Heart left ventricle (tissue), 16 donors: ENCODE results near the gene ACCSL. TPM values are rescaled to one million over a fixed set of nuclear protein-coding genes. Genes with fewer than 3 reads are reported as not detected.

Experiments used
- ATAC-seq, 4 donors: fragments of 200-7000 bp; cut with Tn5 transposase; one replicate each; pipeline ENCODE4 v1.9.1; 2020 to 2022; ENCODE audit warnings: moderate library complexity in 4 of 4, mild to moderate bottlenecking in 3 of 4, moderate number of reproducible peaks in 1 of 4
- DNase-seq, 5 donors: peaks; one replicate each; pipeline ENCODE4 v3.0.0-alpha.2; 2020
- H3K27ac ChIP-seq, 12 donors: fragments of 200-600 bp; sonication (generic) in 4 of 12; one replicate each; pipeline versions ENCODE4 v1.5.0 to v1.8.0; 2016 to 2022; ENCODE audit warnings: mild to moderate bottlenecking in 2 of 12
- H3K27me3 ChIP-seq, 9 donors: fragments of 200-600 bp; sonication (generic) in 2 of 9; one replicate each; pipeline versions ENCODE4 v1.5.1 to v1.8.0; 2016 to 2022; ENCODE audit warnings: mild to moderate bottlenecking in 3 of 9
- H3K36me3 ChIP-seq, 9 donors: fragments of 200-600 bp; sonication (generic) in 2 of 9; one replicate each; pipeline versions ENCODE4 v1.5.0 to v1.8.0; 2018 to 2022; ENCODE audit warnings: mild to moderate bottlenecking in 2 of 9
- H3K4me1 ChIP-seq, 12 donors: fragments of 200-600 bp; sonication (generic) in 4 of 12; one replicate each; pipeline versions ENCODE4 v1.5.0 to v1.8.0; 2016 to 2022; ENCODE audit warnings: mild to moderate bottlenecking in 3 of 12
- H3K4me3 ChIP-seq, 12 donors: fragments of 200-600 bp; sonication (generic) in 4 of 12; one replicate each; pipeline versions ENCODE4 v1.5.0 to v1.8.0; 2017 to 2022; ENCODE audit warnings: mild to moderate bottlenecking in 9 of 12, moderate library complexity in 4 of 12
- H3K9me3 ChIP-seq, 12 donors: fragments of 200-600 bp; sonication (generic) in 4 of 12; one replicate each; pipeline versions ENCODE4 v1.5.0 to v1.8.0; 2016 to 2022; ENCODE audit warnings: mild to moderate bottlenecking in 1 of 12
- CTCF ChIP-seq, 12 donors: fragments of 200-600 bp; sonication (generic) in 4 of 12; IDR thresholded peaks; one replicate each; pipeline versions ENCODE4 v1.5.0 to v1.8.0; 2018 to 2022; ENCODE audit warnings: antibody characterized with exemption in 12 of 12, mild to moderate bottlenecking in 5 of 12
- POLR2A ChIP-seq, 2 donors: fragments of 450-650 bp; IDR thresholded peaks; one replicate each; pipeline ENCODE4 v1.6.1; 2017; ENCODE audit warnings: antibody characterized with exemption in 2 of 2, mild to moderate bottlenecking in 2 of 2, moderate library complexity in 2 of 2
- WGBS, 4 donors: extraction: QIAGEN DNeasy Blood & Tissue Kit in 2 of 4; methylation state at CpG; one replicate each; pipeline versions ENCODE4 v1.1.5 to v1.1.7; 2013 to 2018; 5-methylcytosine and 5-hydroxymethylcytosine counted together
- intact Hi-C, 10 donors: fragments of 100-400 bp; cut with DNase I; formaldehyde crosslinking; loops; one replicate each; pipeline versions ENCODE4 v1.11.1 to v1.14.2; 2022
- polyA plus RNA-seq, 2 donors: library from polyadenylated mRNA; stranded (reverse); fragments of 200-250 nt; gene quantifications; one replicate each; pipeline ENCODE4 v1.2.3, GENCODE V29; 2013
- total RNA-seq, 9 donors: library from RNA; depleted of rRNA in 2 of 9; stranded (reverse); fragments of >200 nt in 2 of 9; fragmentation: NEBNext Ultra II Directional in 3 of 9; extraction: Animal tissue kit (Norgen Biotek cat#: 25700) in 3 of 9; gene quantifications; one replicate each; pipeline versions ENCODE4 v1.1.0 to v1.2.4, GENCODE V29; 2016 to 2023
- donor health status: ischemic (EF 13 %, LVEDD 7.1; RV severe dilation, severe dysfunction).
- donor health status: healthy with polysubstance abuse.
- donor health status: DM: no; HTN: yes; CAD: no.
- donor health status: DM: no; HTN: no; CAD: no.
- donor health status: ischemic (EF 25% LVEDD 6.9; RV normal size, moderate dysfunction).
- donor health status: ischemic (EF 25% LVEDD 5.7; RV mildly dilated, moderate dysfunction).
- donor health status: healthy.
- donor health status: DM: yes; HTN: yes; CAD: no.
- donor health status: ischemic (EF 35%, LVEDD 5.7; RV mildly dilated, moderate dysfunction).
- donor health status: nonischemic (EF 11% LVEDD 7.7; RV severe dilation, severe dysfunction).
- donor health status: DM: yes; HTN: yes; CAD: no.
- donor health status: PGD.
- donor health status: ischemic (EF 29% LVEDD 5.4; RV normal size, mild dysfunction).
- donor health status: nonischemic (EF 23%, LVEDD 6.1; RV moderate dilation, normal function).

Gene ACCSL
- total and polyA plus RNA-seq, 11 donors, result not detected

- intact Hi-C loops, result loop anchor here in 7 of 10 donors (2.0 to 10.0 kb wide), 4 partner anchors 439 to 519 kb away; no protein-coding TSS in a partner anchor
- no peaks in the 10 kb centered on the region for H3K9me3 ChIP-seq
- H3K4me1 ChIP-seq, result peaks cover 0 to 29% (median 22%) of the 10 kb centered on the region in 12 donors
- H3K4me3 ChIP-seq, result peak within 1 kb of the TSS; percentile 70 to 99 (median 90)
- DNase-seq (peak; percentile 88 to 96 (median 92)), ATAC-seq (peak; percentile 94 to 98 (median 97))
- H3K27ac ChIP-seq, result peak within 1 kb of the TSS; percentile 62 to 95 (median 84)
- H3K36me3 ChIP-seq, result no peaks in the 10 kb centered on the region
- WGBS, 4 donors, result 0 to 1% (median 1%) methylated on average over 30 to 83 of the region's 83 CpGs
- H3K27me3 ChIP-seq, result no peaks in the 10 kb centered on the region
- peak; percentile 78 to 96 (median 92) for TF ChIP-seq CTCF (IDR thresholded peaks at IDR 0.05)
- TF ChIP-seq POLR2A (IDR thresholded peaks at IDR 0.05), result peak in 1 of 2 donors; percentile 66
These were observed 48.0 kb downstream of the ACCSL start, which contains the start of gene EXT2 for GRCh38 chr11:44095506-44096359. Gene EXT2, plus strand, starts transcription at chr11:44095678. Its CDS starts 12,035 bp downstream, at chr11:44107713.

- H3K36me3 ChIP-seq, result no peaks in the 10 kb centered on the region
- intact Hi-C loops, result loop anchor here in 5 of 10 donors (5.0 to 10.0 kb wide), 3 partner anchors 438 to 518 kb away; no protein-coding TSS in a partner anchor
- peaks cover 0 to 36% (median 26%) of the 10 kb centered on the region in 12 donors for H3K4me1 ChIP-seq
- no peak for TF ChIP-seq POLR2A (IDR thresholded peaks at IDR 0.05)
- no peak for TF ChIP-seq CTCF (IDR thresholded peaks at IDR 0.05)
- peak overlapping the region in 3 of 12 donors; percentile 85 to 95 (median 90) for H3K27ac ChIP-seq
- peak overlapping the region; percentile 70 to 99 (median 90) for H3K4me3 ChIP-seq
- ATAC-seq (peak in 2 of 4 donors; percentile 4 to 6), DNase-seq (no peak)
- H3K9me3 ChIP-seq, result no peaks in the 10 kb centered on the region
- H3K27me3 ChIP-seq, result no peaks in the 10 kb centered on the region
- 12 to 17% (median 13%) methylated on average over 15 to 18 of the region's 18 CpGs for WGBS, 4 donors
These were observed 48.8 kb downstream of the ACCSL start for GRCh38 chr11:44096360-44097185.

- H3K27ac ChIP-seq, result no peak overlapping the region
These were observed 50.0 kb downstream of the ACCSL start for GRCh38 chr11:44097821-44098220.

More at GRCh38 chr11:44097821-44098220, 50.0 kb downstream of the ACCSL start:
- Histone ChIP-seq H3K4me3 (no peak overlapping the region), H3K9me3 (no peaks in the 10 kb centered on the region), H3K27me3 (no peaks in the 10 kb centered on the region), H3K4me1 (peaks cover 0 to 44% (median 29%) of the 10 kb centered on the region in 12 donors), H3K36me3 (no peaks in the 10 kb centered on the region)
- ATAC-seq (no peak), DNase-seq (no peak)
- intact Hi-C loops, result loop anchor here in 5 of 10 donors (5.0 to 10.0 kb wide), 3 partner anchors 437 to 517 kb away; no protein-coding TSS in a partner anchor
- 76 to 90% (median 85%) methylated on average over 2 of the region's 2 CpGs for WGBS, 4 donors
- TF ChIP-seq CTCF (IDR thresholded peaks at IDR 0.05), result no peak
- no peak for TF ChIP-seq POLR2A (IDR thresholded peaks at IDR 0.05)
